ENCODE data around the gene COQ9. TPM values are rescaled to one million over a fixed set of nuclear protein-coding genes. Genes with fewer than 3 reads are reported as not detected.

Gene COQ9
- total RNA-seq, 1 donor from 2014 or later = 37.6 TPM

GRCh38 chr16:57477531-57478202 is 30.4 kb downstream of the COQ9 start:
- Histone ChIP-seq H3K27ac (no peak overlapping the region), H3K4me1 (peaks cover 56% of the 10 kb centered on the region), H3K27me3 (no peaks in the 10 kb centered on the region), H3K9me3 (no peaks in the 10 kb centered on the region), H3K36me3 (peaks cover 0 to 11% of the 10 kb centered on the region in 2 donors), H3K4me3 (no peak overlapping the region)
- TF ChIP-seq POLR2A (IDR thresholded peaks at IDR 0.05) (no peak), POLR2AphosphoS5 (IDR thresholded peaks at IDR 0.05; ENCODE audit: insufficient read depth in 1 of 2, low read depth in 1 of 2) (no peak)
- TF ChIP-seq, protein P1, sequence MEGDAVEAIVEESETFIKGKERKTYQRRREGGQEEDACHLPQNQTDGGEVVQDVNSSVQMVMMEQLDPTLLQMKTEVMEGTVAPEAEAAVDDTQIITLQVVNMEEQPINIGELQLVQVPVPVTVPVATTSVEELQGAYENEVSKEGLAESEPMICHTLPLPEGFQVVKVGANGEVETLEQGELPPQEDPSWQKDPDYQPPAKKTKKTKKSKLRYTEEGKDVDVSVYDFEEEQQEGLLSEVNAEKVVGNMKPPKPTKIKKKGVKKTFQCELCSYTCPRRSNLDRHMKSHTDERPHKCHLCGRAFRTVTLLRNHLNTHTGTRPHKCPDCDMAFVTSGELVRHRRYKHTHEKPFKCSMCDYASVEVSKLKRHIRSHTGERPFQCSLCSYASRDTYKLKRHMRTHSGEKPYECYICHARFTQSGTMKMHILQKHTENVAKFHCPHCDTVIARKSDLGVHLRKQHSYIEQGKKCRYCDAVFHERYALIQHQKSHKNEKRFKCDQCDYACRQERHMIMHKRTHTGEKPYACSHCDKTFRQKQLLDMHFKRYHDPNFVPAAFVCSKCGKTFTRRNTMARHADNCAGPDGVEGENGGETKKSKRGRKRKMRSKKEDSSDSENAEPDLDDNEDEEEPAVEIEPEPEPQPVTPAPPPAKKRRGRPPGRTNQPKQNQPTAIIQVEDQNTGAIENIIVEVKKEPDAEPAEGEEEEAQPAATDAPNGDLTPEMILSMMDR (IDR thresholded peaks at IDR 0.05) = no peak
- DNase-seq (ENCODE audit: extremely low spot score in 2 of 2) = no peak
- intact Hi-C loops (cut with DNase I) = no loop called here

GRCh38 chr16:57478396-57479204 is 31.3 kb downstream of the COQ9 start:
- no peak for DNase-seq (ENCODE audit: extremely low spot score in 2 of 2)
- peaks cover 0 to 4% of the 10 kb centered on the region in 2 donors for H3K36me3 ChIP-seq
- H3K27me3 ChIP-seq = no peaks in the 10 kb centered on the region
- peak overlapping the region; percentile 74 for H3K27ac ChIP-seq
- intact Hi-C loops (cut with DNase I) = no loop called here
- H3K9me3 ChIP-seq = no peaks in the 10 kb centered on the region
- peaks cover 62% of the 10 kb centered on the region for H3K4me1 ChIP-seq
- TF ChIP-seq POLR2AphosphoS5 (IDR thresholded peaks at IDR 0.05; ENCODE audit: insufficient read depth in 1 of 2, low read depth in 1 of 2) (no peak), POLR2A (IDR thresholded peaks at IDR 0.05) (no peak)
- TF ChIP-seq, protein P1 (IDR thresholded peaks at IDR 0.05) = no peak
- peak overlapping the region; percentile 49 to 50 for H3K4me3 ChIP-seq

- H3K36me3 ChIP-seq = no peaks in the 10 kb centered on the region
- peak overlapping the region; percentile 49 to 50 for H3K4me3 ChIP-seq
- peak overlapping the region; percentile 74 for H3K27ac ChIP-seq
- DNase-seq (ENCODE audit: extremely low spot score in 2 of 2) = no peak
- intact Hi-C loops (cut with DNase I) = no loop called here
- no peaks in the 10 kb centered on the region for H3K27me3 ChIP-seq
- no peaks in the 10 kb centered on the region for H3K9me3 ChIP-seq
- no peak for TF ChIP-seq POLR2A (IDR thresholded peaks at IDR 0.05)
- no peak for TF ChIP-seq POLR2AphosphoS5 (IDR thresholded peaks at IDR 0.05; ENCODE audit: insufficient read depth in 1 of 2, low read depth in 1 of 2)
- H3K4me1 ChIP-seq = peaks cover 70% of the 10 kb centered on the region
These were observed 32.1 kb downstream of the COQ9 start for GRCh38 chr16:57479205-57479975.

- Histone ChIP-seq H3K27ac (peak overlapping the region; percentile 74), H3K36me3 (no peaks in the 10 kb centered on the region), H3K9me3 (no peaks in the 10 kb centered on the region), H3K27me3 (no peaks in the 10 kb centered on the region), H3K4me1 (peaks cover 77% of the 10 kb centered on the region), H3K4me3 (peak overlapping the region; percentile 49 to 50)
- no peak for DNase-seq (ENCODE audit: extremely low spot score in 2 of 2)
- TF ChIP-seq POLR2A (IDR thresholded peaks at IDR 0.05) (no peak), POLR2AphosphoS5 (IDR thresholded peaks at IDR 0.05; ENCODE audit: insufficient read depth in 1 of 2, low read depth in 1 of 2) (peak in 1 of 2 donors; percentile 14)
- intact Hi-C loops (cut with DNase I) = loop anchor here (5.0 kb wide), 1 partner anchor 37 kb away; no protein-coding TSS in a partner anchor
These were observed 32.9 kb downstream of the COQ9 start for GRCh38 chr16:57479976-57480753.

DNA sequence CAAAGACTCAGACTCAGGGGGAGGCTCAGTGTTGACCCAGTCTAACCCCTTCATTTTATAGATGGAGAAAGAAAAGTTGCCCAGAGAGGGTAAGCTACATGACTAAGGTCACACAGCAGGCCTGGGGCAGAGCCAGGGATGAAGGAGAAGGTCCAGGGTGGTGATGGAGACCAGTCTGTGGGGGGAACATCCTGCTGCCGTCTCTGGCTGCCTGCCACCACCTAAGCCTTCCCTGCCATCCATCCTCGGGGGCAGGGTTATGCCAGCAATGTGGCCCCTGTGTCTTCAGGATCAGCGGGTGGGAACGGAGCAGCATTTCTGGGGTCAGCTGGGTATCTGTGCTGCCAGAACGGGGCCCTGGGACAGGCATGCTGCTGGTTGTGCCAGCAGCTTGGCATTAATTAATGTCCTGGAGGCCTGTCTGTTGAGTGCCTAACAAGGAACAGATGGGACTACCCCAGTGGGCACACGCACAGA is 33.5 kb downstream of the COQ9 start:
- Histone ChIP-seq H3K27ac (peak overlapping the region; percentile 74), H3K27me3 (no peaks in the 10 kb centered on the region), H3K4me3 (no peak overlapping the region), H3K9me3 (no peaks in the 10 kb centered on the region), H3K36me3 (no peaks in the 10 kb centered on the region), H3K4me1 (peaks cover 83% of the 10 kb centered on the region)
- intact Hi-C loops (cut with DNase I) = loop anchor here (5.0 kb wide), 1 partner anchor 37 kb away; no protein-coding TSS in a partner anchor
- TF ChIP-seq, protein P1 (IDR thresholded peaks at IDR 0.05) = no peak
- TF ChIP-seq POLR2AphosphoS5 (IDR thresholded peaks at IDR 0.05; ENCODE audit: insufficient read depth in 1 of 2, low read depth in 1 of 2) (no peak), POLR2A (IDR thresholded peaks at IDR 0.05) (no peak)
- no peak for DNase-seq (ENCODE audit: extremely low spot score in 2 of 2)

Measured in vagina (tissue), 2 donors.